ENCODE results near the gene EPHA5.

The EPHA5 gene

DNA sequence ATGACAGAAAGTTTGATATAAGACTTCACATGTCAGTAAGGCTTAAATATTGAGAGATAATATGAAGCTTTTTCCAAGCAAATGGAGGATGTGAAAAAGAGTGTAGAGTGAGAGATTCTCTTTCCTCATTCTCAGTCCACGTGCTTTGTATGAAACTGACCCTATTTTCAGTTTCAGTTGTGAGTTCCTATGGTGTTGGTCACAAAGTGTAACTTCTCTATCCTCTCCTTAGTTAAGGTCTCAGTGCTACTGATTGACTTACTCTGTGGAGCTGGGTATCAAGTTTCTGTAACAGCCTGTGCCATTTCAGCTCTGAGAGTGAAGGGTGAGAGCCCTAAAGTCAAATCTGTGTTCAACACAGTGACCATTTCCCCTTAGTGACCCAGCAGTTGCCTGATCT lies 277.2 kb downstream of the EPHA5 start:
- Histone ChIP-seq H3K4me1 (ENCODE audit: control insufficient read depth, insufficient read depth, low read length) (no peaks in the 10 kb centered on the region), H3K9me3 (ENCODE audit: control insufficient read depth, low read length) (no peaks in the 10 kb centered on the region), H3K4me3 (ENCODE audit: low read length) (no peak overlapping the region), H3K9ac (ENCODE audit: low read length) (no peak overlapping the region), H3K36me3 (ENCODE audit: control insufficient read depth, insufficient read depth, low read length) (no peaks in the 10 kb centered on the region), H3K27me3 (ENCODE audit: control insufficient read depth, insufficient read depth, low read length) (no peaks in the 10 kb centered on the region)

- no peaks in the 10 kb centered on the region for H3K4me1 ChIP-seq (ENCODE audit: control insufficient read depth, insufficient read depth, low read length)
- H3K9me3 ChIP-seq (ENCODE audit: control insufficient read depth, low read length), result no peaks in the 10 kb centered on the region
- no peaks in the 10 kb centered on the region for H3K36me3 ChIP-seq (ENCODE audit: control insufficient read depth, insufficient read depth, low read length)
- no peak overlapping the region for H3K4me3 ChIP-seq (ENCODE audit: low read length)
- no peaks in the 10 kb centered on the region for H3K27me3 ChIP-seq (ENCODE audit: control insufficient read depth, insufficient read depth, low read length)
- no peak overlapping the region for H3K9ac ChIP-seq (ENCODE audit: low read length)
Observed at GRCh38 chr4:65392488-65392887, 277.8 kb downstream of the EPHA5 start.

- Histone ChIP-seq H3K4me3 (ENCODE audit: low read length) (no peak overlapping the region), H3K36me3 (ENCODE audit: control insufficient read depth, insufficient read depth, low read length) (no peaks in the 10 kb centered on the region), H3K27me3 (ENCODE audit: control insufficient read depth, insufficient read depth, low read length) (no peaks in the 10 kb centered on the region), H3K4me1 (ENCODE audit: control insufficient read depth, insufficient read depth, low read length) (no peaks in the 10 kb centered on the region), H3K9ac (ENCODE audit: low read length) (no peak overlapping the region), H3K9me3 (ENCODE audit: control insufficient read depth, low read length) (no peaks in the 10 kb centered on the region)
Observed at GRCh38 chr4:65391814-65392213, 278.5 kb downstream of the EPHA5 start.

- Histone ChIP-seq H3K4me1 (ENCODE audit: control insufficient read depth, insufficient read depth, low read length) (no peaks in the 10 kb centered on the region), H3K27me3 (ENCODE audit: control insufficient read depth, insufficient read depth, low read length) (no peaks in the 10 kb centered on the region), H3K4me3 (ENCODE audit: low read length) (no peak overlapping the region), H3K36me3 (ENCODE audit: control insufficient read depth, insufficient read depth, low read length) (no peaks in the 10 kb centered on the region), H3K9ac (ENCODE audit: low read length) (no peak overlapping the region), H3K9me3 (ENCODE audit: control insufficient read depth, low read length) (no peaks in the 10 kb centered on the region)
Observed at GRCh38 chr4:65391382-65391781, 278.9 kb downstream of the EPHA5 start.

- H3K27me3 ChIP-seq (ENCODE audit: control insufficient read depth, insufficient read depth, low read length), result no peaks in the 10 kb centered on the region
- H3K9me3 ChIP-seq (ENCODE audit: control insufficient read depth, low read length), result no peaks in the 10 kb centered on the region
- H3K4me3 ChIP-seq (ENCODE audit: low read length), result no peak overlapping the region
- H3K4me1 ChIP-seq (ENCODE audit: control insufficient read depth, insufficient read depth, low read length), result no peaks in the 10 kb centered on the region
- no peak overlapping the region for H3K9ac ChIP-seq (ENCODE audit: low read length)
- no peaks in the 10 kb centered on the region for H3K36me3 ChIP-seq (ENCODE audit: control insufficient read depth, insufficient read depth, low read length)
Observed at GRCh38 chr4:65386927-65387326, 283.4 kb downstream of the EPHA5 start.

DNA sequence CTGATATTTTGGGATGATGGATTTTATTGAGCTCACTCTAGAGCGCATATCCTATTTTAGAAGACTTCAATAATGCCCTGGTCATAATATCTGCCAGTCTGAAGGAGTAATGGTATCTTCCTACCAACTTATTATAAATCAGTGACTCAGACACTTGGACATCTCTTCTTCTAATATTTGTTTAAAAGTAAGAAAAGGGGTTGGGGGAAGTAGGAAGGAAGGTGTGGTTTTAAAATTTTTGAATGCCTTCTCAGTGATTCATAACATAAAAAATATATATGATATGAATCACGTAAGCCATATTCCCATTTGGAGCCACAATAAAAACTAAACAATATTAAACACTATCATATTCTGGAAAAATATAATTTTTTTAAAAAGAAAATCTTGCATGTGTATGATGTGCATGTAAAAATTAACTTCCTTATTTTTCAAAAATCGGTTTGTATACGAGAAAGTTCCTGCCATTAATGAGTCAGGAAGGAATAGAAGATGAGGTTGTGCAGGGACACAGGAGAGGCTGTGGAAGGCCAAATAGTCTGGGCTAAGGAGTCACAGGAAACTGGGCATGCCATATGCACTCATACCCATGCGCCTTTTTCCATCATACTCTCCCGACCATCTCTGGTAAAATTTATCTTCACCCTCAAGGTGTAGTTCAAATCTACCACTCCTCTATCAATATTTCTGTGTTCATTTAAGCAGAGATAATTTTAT lies 286.5 kb downstream of the EPHA5 start:
- no peak overlapping the region for H3K4me3 ChIP-seq (ENCODE audit: low read length)
- no peaks in the 10 kb centered on the region for H3K36me3 ChIP-seq (ENCODE audit: control insufficient read depth, insufficient read depth, low read length)
- H3K9ac ChIP-seq (ENCODE audit: low read length), result no peak overlapping the region
- H3K27me3 ChIP-seq (ENCODE audit: control insufficient read depth, insufficient read depth, low read length), result no peaks in the 10 kb centered on the region
- no peaks in the 10 kb centered on the region for H3K4me1 ChIP-seq (ENCODE audit: control insufficient read depth, insufficient read depth, low read length)
- no peaks in the 10 kb centered on the region for H3K9me3 ChIP-seq (ENCODE audit: control insufficient read depth, low read length)

- H3K27me3 ChIP-seq (ENCODE audit: control insufficient read depth, insufficient read depth, low read length), result no peaks in the 10 kb centered on the region
- H3K9me3 ChIP-seq (ENCODE audit: control insufficient read depth, low read length), result no peaks in the 10 kb centered on the region
- H3K4me1 ChIP-seq (ENCODE audit: control insufficient read depth, insufficient read depth, low read length), result no peaks in the 10 kb centered on the region
- H3K9ac ChIP-seq (ENCODE audit: low read length), result no peak overlapping the region
- no peaks in the 10 kb centered on the region for H3K36me3 ChIP-seq (ENCODE audit: control insufficient read depth, insufficient read depth, low read length)
- no peak overlapping the region for H3K4me3 ChIP-seq (ENCODE audit: low read length)
Observed at GRCh38 chr4:65381648-65382047, 288.6 kb downstream of the EPHA5 start.

DNA sequence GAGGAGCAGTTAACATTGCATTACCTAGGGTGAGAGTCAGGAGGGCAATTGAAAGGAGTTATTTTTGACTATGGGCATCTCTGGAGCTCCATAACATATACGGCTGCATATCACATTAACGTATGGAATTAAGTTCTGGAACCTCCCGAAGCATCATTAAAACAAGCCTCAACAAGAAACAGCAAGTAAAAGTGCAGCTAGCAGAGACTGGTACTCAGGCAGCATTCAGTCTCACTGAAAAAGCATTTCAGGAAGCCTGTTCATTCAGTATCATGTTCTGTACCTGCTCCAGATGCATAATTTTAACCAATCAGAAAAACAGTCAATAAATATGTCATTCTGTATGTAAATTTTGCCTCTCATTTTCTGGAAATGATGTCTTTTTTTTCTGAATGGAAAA lies 299.6 kb downstream of the EPHA5 start:
- Histone ChIP-seq H3K27me3 (ENCODE audit: control insufficient read depth, insufficient read depth, low read length) (no peaks in the 10 kb centered on the region), H3K36me3 (ENCODE audit: control insufficient read depth, insufficient read depth, low read length) (no peaks in the 10 kb centered on the region), H3K9me3 (ENCODE audit: control insufficient read depth, low read length) (no peaks in the 10 kb centered on the region), H3K4me1 (ENCODE audit: control insufficient read depth, insufficient read depth, low read length) (no peaks in the 10 kb centered on the region), H3K4me3 (ENCODE audit: low read length) (no peak overlapping the region), H3K9ac (ENCODE audit: low read length) (no peak overlapping the region)

- Histone ChIP-seq H3K9ac (ENCODE audit: low read length) (no peak overlapping the region), H3K4me3 (ENCODE audit: low read length) (no peak overlapping the region), H3K4me1 (ENCODE audit: control insufficient read depth, insufficient read depth, low read length) (no peaks in the 10 kb centered on the region), H3K36me3 (ENCODE audit: control insufficient read depth, insufficient read depth, low read length) (no peaks in the 10 kb centered on the region), H3K9me3 (ENCODE audit: control insufficient read depth, low read length) (no peaks in the 10 kb centered on the region), H3K27me3 (ENCODE audit: control insufficient read depth, insufficient read depth, low read length) (no peaks in the 10 kb centered on the region)
Observed at GRCh38 chr4:65367306-65367705, 303.0 kb downstream of the EPHA5 start.

DNA sequence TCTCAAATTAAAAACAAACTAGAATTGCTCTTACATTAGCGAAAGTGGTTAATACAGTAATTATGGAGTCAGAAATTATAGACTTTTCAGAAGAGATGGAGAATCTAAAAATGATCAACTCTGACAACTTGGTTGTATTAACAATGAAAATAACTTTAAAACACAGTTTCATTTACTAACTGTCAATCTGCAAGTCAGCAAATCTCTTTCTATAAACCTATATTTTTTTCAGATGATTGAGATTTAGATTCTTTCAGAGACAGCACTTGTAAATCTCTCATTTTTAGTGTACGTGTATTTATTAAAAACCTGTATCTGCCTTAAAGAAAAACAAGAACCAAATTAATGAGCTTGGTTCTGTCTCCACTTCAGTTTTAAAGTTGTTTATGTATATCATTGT lies 311.4 kb downstream of the EPHA5 start:
- no peaks in the 10 kb centered on the region for H3K9me3 ChIP-seq (ENCODE audit: control insufficient read depth, low read length)
- H3K27me3 ChIP-seq (ENCODE audit: control insufficient read depth, insufficient read depth, low read length), result no peaks in the 10 kb centered on the region
- H3K36me3 ChIP-seq (ENCODE audit: control insufficient read depth, insufficient read depth, low read length), result no peaks in the 10 kb centered on the region
- H3K4me3 ChIP-seq (ENCODE audit: low read length), result no peak overlapping the region
- no peaks in the 10 kb centered on the region for H3K4me1 ChIP-seq (ENCODE audit: control insufficient read depth, insufficient read depth, low read length)
- no peak overlapping the region for H3K9ac ChIP-seq (ENCODE audit: low read length)

GRCh38 chr4:65353098-65353497 lies 317.2 kb downstream of the EPHA5 start:
- H3K9ac ChIP-seq (ENCODE audit: low read length), result no peak overlapping the region

DNA sequence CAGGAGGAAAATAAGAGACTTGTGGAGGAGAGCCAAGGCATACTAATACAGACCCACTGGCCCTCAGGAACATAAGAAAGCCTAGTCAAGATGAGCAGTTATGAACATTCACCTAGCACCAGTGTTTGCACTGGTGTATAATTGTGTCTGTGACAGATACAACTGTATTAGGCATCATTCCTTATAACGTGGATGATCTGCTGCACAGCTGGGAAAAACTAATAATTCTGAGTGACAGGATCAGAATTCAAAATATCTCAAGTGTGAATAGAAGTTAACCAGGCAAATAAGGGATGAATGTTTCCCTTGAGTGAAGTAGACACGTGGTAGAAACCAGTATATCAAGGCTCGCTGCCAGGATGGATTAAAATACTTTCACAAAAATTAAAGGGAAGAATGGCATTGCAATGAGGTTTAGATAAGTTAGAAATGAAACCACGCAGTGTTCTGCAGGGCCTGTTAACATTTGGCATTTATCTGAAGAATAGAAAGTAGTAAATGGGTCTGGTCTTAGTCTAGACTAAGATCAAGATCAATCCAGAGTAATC lies 325.9 kb downstream of the EPHA5 start:
- H3K9ac ChIP-seq (ENCODE audit: low read length), result no peak overlapping the region
- no peaks in the 10 kb centered on the region for H3K27me3 ChIP-seq (ENCODE audit: control insufficient read depth, insufficient read depth, low read length)
- no peak overlapping the region for H3K4me3 ChIP-seq (ENCODE audit: low read length)

More at GRCh38 chr4:65353098-65353497, 317.2 kb downstream of the EPHA5 start:
- Histone ChIP-seq H3K9me3 (ENCODE audit: control insufficient read depth, low read length) (no peaks in the 10 kb centered on the region), H3K4me3 (ENCODE audit: low read length) (no peak overlapping the region), H3K36me3 (ENCODE audit: control insufficient read depth, insufficient read depth, low read length) (no peaks in the 10 kb centered on the region), H3K4me1 (ENCODE audit: control insufficient read depth, insufficient read depth, low read length) (no peaks in the 10 kb centered on the region), H3K27me3 (ENCODE audit: control insufficient read depth, insufficient read depth, low read length) (no peaks in the 10 kb centered on the region)

GRCh38 chr4:65343342-65343741 lies 326.9 kb downstream of the EPHA5 start:
- H3K36me3 ChIP-seq (ENCODE audit: control insufficient read depth, insufficient read depth, low read length), result no peaks in the 10 kb centered on the region
- H3K9ac ChIP-seq (ENCODE audit: low read length), result no peak overlapping the region
- no peaks in the 10 kb centered on the region for H3K27me3 ChIP-seq (ENCODE audit: control insufficient read depth, insufficient read depth, low read length)
- no peak overlapping the region for H3K4me3 ChIP-seq (ENCODE audit: low read length)
- no peaks in the 10 kb centered on the region for H3K9me3 ChIP-seq (ENCODE audit: control insufficient read depth, low read length)
- H3K4me1 ChIP-seq (ENCODE audit: control insufficient read depth, insufficient read depth, low read length), result no peaks in the 10 kb centered on the region

More for the DNA sequence above, 325.9 kb downstream of the EPHA5 start:
- no peaks in the 10 kb centered on the region for H3K36me3 ChIP-seq (ENCODE audit: control insufficient read depth, insufficient read depth, low read length)
- no peaks in the 10 kb centered on the region for H3K9me3 ChIP-seq (ENCODE audit: control insufficient read depth, low read length)
- H3K4me1 ChIP-seq (ENCODE audit: control insufficient read depth, insufficient read depth, low read length), result no peaks in the 10 kb centered on the region

Data from mucosa of stomach (tissue), 1 donor.